NCI-H774 (cell line): ENCODE results near the gene EGFL7.

Experiments used
- DNase-seq: peaks from one replicate; lab custom pipeline; 2025; lab: John Stamatoyannopoulos, UW

Gene EGFL7

GRCh38 chr9:136659861-136660784 is 2.6 kb upstream of the EGFL7 start:
- DNase-seq = no peak

- no peak for DNase-seq
Observed at GRCh38 chr9:136660971-136661550, 1.7 kb upstream of the EGFL7 start.

- no peak for DNase-seq
Observed at GRCh38 chr9:136661641-136662325, 933 bp upstream of the EGFL7 start.

GRCh38 chr9:136662326-136662655 is 425 bp upstream of the EGFL7 start:
- no peak for DNase-seq

- no peak for DNase-seq
Observed at GRCh38 chr9:136664000-136664915, 1.5 kb downstream of the EGFL7 start.

GRCh38 chr9:136665111-136665703 is 2.5 kb downstream of the EGFL7 start:
- DNase-seq = no peak

GRCh38 chr9:136665704-136666371 is 3.1 kb downstream of the EGFL7 start:
- DNase-seq = no peak

- DNase-seq = no peak
Observed at GRCh38 chr9:136666372-136667213, 3.9 kb downstream of the EGFL7 start.

- no peak for DNase-seq
Observed at GRCh38 chr9:136667214-136667939, 4.7 kb downstream of the EGFL7 start.

GRCh38 chr9:136667940-136668760 is 5.4 kb downstream of the EGFL7 start:
- no peak for DNase-seq

GRCh38 chr9:136668983-136669790 is 6.5 kb downstream of the EGFL7 start:
- no peak for DNase-seq

- DNase-seq = no peak
Observed at GRCh38 chr9:136669791-136670464, 7.2 kb downstream of the EGFL7 start.

GRCh38 chr9:136670576-136671253 is 8.0 kb downstream of the EGFL7 start:
- no peak for DNase-seq

- DNase-seq = no peak
Observed at GRCh38 chr9:136671254-136671614, 8.5 kb downstream of the EGFL7 start.

- no peak for DNase-seq
Observed at GRCh38 chr9:136671646-136672430, 9.1 kb downstream of the EGFL7 start.
